H1 (cell line): ENCODE data around the gene LSM7. TPM values are rescaled to one million over a fixed set of nuclear protein-coding genes. Genes with fewer than 3 reads are reported as not detected.

Source experiments
- CTCF ChIA-PET: fragments of 300-600 bp; sonication (Branson Sonifier 250); formaldehyde crosslinking; loops from one replicate; lab custom pipeline; 2021; ENCODE audit not compliant: partially characterized antibody; lab: Charles Lee
- POLR2A ChIA-PET: fragments of 300-600 bp; sonication (Branson Sonifier 250); formaldehyde crosslinking; loops from one replicate; lab custom pipeline; 2021; ENCODE audit warnings: inconsistent platforms; ENCODE audit not compliant: partially characterized antibody; lab: Charles Lee
- DNase-seq, 2 experiments: peaks; one replicate each; pipeline versions ENCODE4 v3.0.0 to v3.0.0-alpha.2; 2010 to 2022; ENCODE audit warnings: low spot score in 2 of 2, low read depth in 1 of 2, mixed read lengths in 1 of 2
- FAIRE-seq: peaks from 2 replicates; lab custom pipeline; 2011; peaks lifted over from hg19 to GRCh38; lab: Jason Lieb, UNC
- H2AFZ ChIP-seq: 2 replicates; pipeline ENCODE4 v1.8.1; 2012; ENCODE audit warnings: low read length, inconsistent platforms
- H2AK5ac ChIP-seq: 2 replicates; pipeline ENCODE4 v1.6.1; 2013; ENCODE audit warnings: low read depth, low read length
- H2BK120ac ChIP-seq: replicated peaks from 2 replicates; pipeline ENCODE3; 2013; ENCODE audit warnings: low read depth, low read length, inconsistent platforms
- H2BK12ac ChIP-seq: 2 replicates; pipeline ENCODE4 v1.6.1; 2013; ENCODE audit warnings: low read depth, low read length
- H2BK15ac ChIP-seq: 2 replicates; pipeline ENCODE4 v1.6.1; 2013; ENCODE audit warnings: low read length
- H2BK20ac ChIP-seq: 2 replicates; pipeline ENCODE4 v1.6.1; 2013; ENCODE audit warnings: low read length
- H2BK5ac ChIP-seq: 2 replicates; pipeline ENCODE4 v1.6.1; 2013; ENCODE audit warnings: low read depth, low read length
- H3K14ac ChIP-seq: 2 replicates; pipeline ENCODE4 v1.6.1; 2013; ENCODE audit warnings: inconsistent platforms; ENCODE audit not compliant: insufficient read length
- H3K18ac ChIP-seq: 2 replicates; pipeline ENCODE4 v1.6.1; 2013; ENCODE audit warnings: low read length; ENCODE audit errors: extremely low read depth
- H3K23ac ChIP-seq: 2 replicates; pipeline ENCODE4 v1.6.1; 2013; ENCODE audit warnings: inconsistent platforms; ENCODE audit not compliant: insufficient read length
- H3K23me2 ChIP-seq: 2 replicates; pipeline ENCODE4 v1.6.1; 2013; ENCODE audit warnings: low read depth, low read length
- H3K27ac ChIP-seq: 2 replicates; pipeline ENCODE4 v1.6.1; 2011; ENCODE audit warnings: low read depth, low read length, inconsistent platforms
- H3K27me3 ChIP-seq, 4 experiments: replicated peaks in 1 of 4; 1 replicate in 1 of 4; 2 replicates in 3 of 4; pipeline versions ENCODE4 v1.6.1 to v1.8.1; 2011 to 2013; ENCODE audit warnings: low read length in 3 of 4, mild to moderate bottlenecking in 3 of 4, inconsistent platforms in 2 of 4, mixed read lengths in 2 of 4, moderate library complexity in 1 of 4; ENCODE audit not compliant: control insufficient read depth in 3 of 4, insufficient read depth in 3 of 4; ENCODE audit errors: extremely low read depth in 1 of 4
- H3K36me3 ChIP-seq, 4 experiments: 2 replicates each; pipeline versions ENCODE4 v1.6.1 to v1.8.1; 2011 to 2013; ENCODE audit warnings: mild to moderate bottlenecking in 4 of 4, low read length in 3 of 4, moderate library complexity in 2 of 4, control low read depth in 1 of 4, inconsistent platforms in 1 of 4; ENCODE audit not compliant: insufficient read depth in 4 of 4, control insufficient read depth in 2 of 4
- H3K4ac ChIP-seq: replicated peaks from 2 replicates; pipeline ENCODE3; 2013; ENCODE audit warnings: low read length, low read depth, mixed read lengths, inconsistent platforms; ENCODE audit not compliant: insufficient read length
- H3K4me1 ChIP-seq, 4 experiments: replicated peaks in 1 of 4; 1 replicate in 1 of 4; 2 replicates in 3 of 4; pipeline versions ENCODE4 v1.6.1 to v1.8.1; 2011 to 2013; ENCODE audit warnings: low read length in 3 of 4, inconsistent platforms in 2 of 4, mixed read lengths in 1 of 4; ENCODE audit not compliant: insufficient read depth in 4 of 4, control insufficient read depth in 3 of 4
- H3K4me2 ChIP-seq, 2 experiments: 2 replicates each; pipeline versions ENCODE4 v1.6.1 to v1.8.1; 2011 to 2013; ENCODE audit warnings: low read depth in 2 of 2, low read length in 2 of 2, control low read depth in 1 of 2, inconsistent platforms in 1 of 2, mild to moderate bottlenecking in 1 of 2; ENCODE audit not compliant: insufficient read depth in 1 of 2
- H3K4me3 ChIP-seq, 4 experiments: fragments of 200-600, 300-600 bp in 1 of 4; sonication (generic), shearing (Covaris generic), sonication (Bioruptor Twin) in 1 of 4; 2 replicates each; pipeline versions ENCODE4 v1.5.1 to v1.8.1; 2011 to 2016; ENCODE audit warnings: low read length in 4 of 4, low read depth in 3 of 4, control low read depth in 2 of 4, inconsistent platforms in 2 of 4, mild to moderate bottlenecking in 2 of 4, mixed read lengths in 1 of 4, moderate library complexity in 1 of 4; ENCODE audit not compliant: insufficient read depth in 2 of 4; ENCODE audit errors: extremely low read depth in 1 of 4
- H3K56ac ChIP-seq: replicated peaks from 2 replicates; pipeline ENCODE3; 2013; ENCODE audit warnings: low read depth, mild to moderate bottlenecking, mixed read lengths, low read length, inconsistent platforms; ENCODE audit not compliant: insufficient read length
- H3K79me1 ChIP-seq: 2 replicates; pipeline ENCODE4 v1.6.1; 2013; ENCODE audit warnings: low read depth, low read length, control low read depth
- H3K79me2 ChIP-seq, 2 experiments: 2 replicates each; pipeline versions ENCODE4 v1.6.1 to v1.8.1; 2012 to 2013; ENCODE audit warnings: low read length in 2 of 2, mild to moderate bottlenecking in 2 of 2, inconsistent platforms in 1 of 2; ENCODE audit not compliant: insufficient read depth in 2 of 2, control insufficient read depth in 1 of 2
- H3K9ac ChIP-seq, 4 experiments: replicated peaks in 1 of 4; 1 replicate in 1 of 4; 2 replicates in 3 of 4; pipeline versions ENCODE4 v1.6.1 to v1.8.1; 2011 to 2013; ENCODE audit warnings: low read depth in 3 of 4, low read length in 3 of 4, control low read depth in 2 of 4, mild to moderate bottlenecking in 2 of 4, moderate library complexity in 2 of 4, inconsistent platforms in 1 of 4; ENCODE audit errors: extremely low read depth in 1 of 4
- H3K9me3 ChIP-seq, 2 experiments: 2 replicates each; pipeline versions ENCODE4 v1.6.1 to v1.8.1; 2012 to 2013; ENCODE audit warnings: mild to moderate bottlenecking in 2 of 2, moderate library complexity in 2 of 2, control low read depth in 1 of 2, inconsistent platforms in 1 of 2, low read depth in 1 of 2, low read length in 1 of 2, mixed read lengths in 1 of 2; ENCODE audit not compliant: insufficient read depth in 2 of 2
- H4K20me1 ChIP-seq, 2 experiments: replicated peaks in 1 of 2; 2 replicates each; pipeline versions ENCODE3 to v1.8.1; 2011 to 2013; ENCODE audit warnings: inconsistent platforms in 2 of 2, low read length in 2 of 2, mild to moderate bottlenecking in 1 of 2; ENCODE audit not compliant: insufficient read depth in 2 of 2, control insufficient read depth in 1 of 2
- H4K5ac ChIP-seq: 2 replicates; pipeline ENCODE4 v1.6.1; 2013; ENCODE audit warnings: low read length, low read depth, mixed read lengths, inconsistent platforms; ENCODE audit not compliant: insufficient read length
- H4K8ac ChIP-seq: 2 replicates; pipeline ENCODE4 v1.8.0; 2013; ENCODE audit warnings: mild to moderate bottlenecking, moderate library complexity, low read length, inconsistent platforms; ENCODE audit not compliant: insufficient read depth; ENCODE audit errors: extremely low read depth
- H4K91ac ChIP-seq: replicated peaks from 2 replicates; pipeline ENCODE3; 2013; ENCODE audit warnings: low read length, mixed read lengths, inconsistent platforms; ENCODE audit not compliant: insufficient read length
- BACH1 ChIP-seq: IDR thresholded peaks from 2 replicates; pipeline ENCODE4 v1.6.1; 2012; ENCODE audit warnings: low read length, improper control_type of control experiment
- CBX8 ChIP-seq: fragments of 300-800, 300-1000 bp; sonication (generic); IDR thresholded peaks from 2 replicates; pipeline ENCODE4 v1.7.1; 2016; ENCODE audit warnings: low read depth, low read length, borderline replicate concordance
- CREB1 ChIP-seq: IDR thresholded peaks from 2 replicates; pipeline ENCODE4 v1.6.1; 2012; ENCODE audit warnings: inconsistent platforms
- EP300 ChIP-seq, 2 experiments: IDR thresholded peaks; 1 replicate in 1 of 2; 2 replicates in 1 of 2; pipeline ENCODE4 v1.6.1; 2011 to 2012; ENCODE audit warnings: low read depth in 2 of 2, low read length in 2 of 2, mild to moderate bottlenecking in 2 of 2, borderline replicate concordance in 1 of 2, inconsistent platforms in 1 of 2, moderate library complexity in 1 of 2
- EZH2 ChIP-seq: fragments of 200-600 bp; sonication (generic); IDR thresholded peaks from 2 replicates; pipeline ENCODE4 v1.7.1; 2012; ENCODE audit warnings: low read depth, mild to moderate bottlenecking, moderate library complexity, low read length, inconsistent platforms; ENCODE audit not compliant: severe bottlenecking
- GTF2F1 ChIP-seq: IDR thresholded peaks from 2 replicates; pipeline ENCODE4 v1.6.1; 2012; ENCODE audit warnings: low read depth, low read length, improper control_type of control experiment, borderline replicate concordance
- HDAC2 ChIP-seq, 2 experiments: fragments of 300-600 bp in 1 of 2; sonication (generic) in 1 of 2; IDR thresholded peaks; 2 replicates each; pipeline ENCODE4 v1.6.1; 2011 to 2012; ENCODE audit warnings: low read depth in 2 of 2, low read length in 2 of 2, mild to moderate bottlenecking in 2 of 2, moderate library complexity in 2 of 2, borderline replicate concordance in 1 of 2, inconsistent platforms in 1 of 2
- KDM1A ChIP-seq: fragments of 200-600, 300-600 bp; sonication (generic); IDR thresholded peaks from 2 replicates; pipeline ENCODE4 v1.7.1; 2016; ENCODE audit warnings: mild to moderate bottlenecking, low read length, borderline replicate concordance
- POU5F1 ChIP-seq: IDR thresholded peaks from 2 replicates; pipeline ENCODE4 v1.6.1; 2011; ENCODE audit warnings: low read depth, mild to moderate bottlenecking, low read length, moderate library complexity
- SIRT6 ChIP-seq: IDR thresholded peaks from one replicate; pipeline ENCODE4 v1.7.1; 2012; ENCODE audit warnings: low read length, inconsistent platforms
- SUZ12 ChIP-seq: fragments of 200-600 bp; sonication (generic); IDR thresholded peaks from 2 replicates; pipeline ENCODE4 v1.6.1; 2012; ENCODE audit warnings: mild to moderate bottlenecking, inconsistent platforms, low read length, moderate library complexity, mixed read lengths
- TBP ChIP-seq: IDR thresholded peaks from 2 replicates; pipeline ENCODE4 v1.6.1; 2011; ENCODE audit warnings: low read depth, low read length, improper control_type of control experiment
- WGBS, 2 experiments: shearing (Covaris generic) in 1 of 2; methylation state at CpG; one replicate each; pipeline versions ENCODE4 v1.1.6 to v1.1.7; 2013 to 2015; ENCODE audit warnings: low lambda C conversion rate in 2 of 2, mixed read lengths in 2 of 2, inconsistent platforms in 1 of 2, low coverage in 1 of 2, missing lambda C conversion rate in 1 of 2; ENCODE audit not compliant: insufficient replicate concordance in 2 of 2, insufficient coverage in 1 of 2, insufficient read length in 1 of 2; ENCODE audit errors: extremely low coverage in 1 of 2, missing lambda C conversion rate in 1 of 2; 5-methylcytosine and 5-hydroxymethylcytosine counted together
- polyA plus RNA-seq, 7 experiments: library from polyadenylated mRNA; depleted of rRNA in 3 of 7; stranded (reverse) in 5 of 7; unstranded in 2 of 7; fragments of >200 nt in 5 of 7; fragments of 200-250 nt in 2 of 7; gene quantifications; 1 replicate in 5 of 7; 2 replicates in 1 of 7; 4 replicates in 1 of 7; pipeline versions ENCODE4 v1.2.1 to v1.2.3, GENCODE V29; 2011 to 2013; ENCODE audit warnings: missing spikeins in 2 of 7, mixed read lengths in 2 of 7
- total RNA-seq: library from RNA; stranded (reverse); fragmentation: NEBNext Ultra II Directional; extraction: Animal tissue kit (Norgen Biotek cat#: 25700); gene quantifications from 2 replicates; pipeline ENCODE4 v1.2.1, GENCODE V29; 2021

LSM7 gene
- total and polyA plus RNA-seq, 2 of the 8 experiments (the other 6 are each of a cell fraction or from before 2014, with no cell fraction given), result 228 to 1,335 TPM

- peak overlapping the region; percentile 39 for H4K91ac ChIP-seq
- no peak overlapping the region for H3K9ac ChIP-seq
- peaks cover 0 to 17% (median 8%) of the 10 kb centered on the region in 4 experiments; a peak in 5 of 7 replicates for H3K4me1 ChIP-seq
- 86% methylated on average over 19 of the region's 26 CpGs; no CpG with 5 or more reads in 1 of the 2 experiments for WGBS, 2 experiments
- H2BK15ac ChIP-seq, result no peak overlapping the region; the same call in 1 of the 2 replicates
- peaks cover 2% of the 10 kb centered on the region; the same call in 1 of the 2 replicates for H3K23me2 ChIP-seq
- 0 out of 4 replicates have a peak overlapping the region, but pooled peaks of 1 of the 2 experiments have one; percentile 90 for H3K4me2 ChIP-seq
- H2BK5ac ChIP-seq, result no peak overlapping the region; the same call in 1 of the 2 replicates
- H3K4me3 ChIP-seq, result no peak overlapping the region
- ChIA-PET POLR2A (interaction anchor here (0.6 to 1.9 kb wide), 9 partner anchors 9 to 65 kb away, joined by 3 to 7 read pairs (median 4); partner anchors contain the start of gene PEAK3), CTCF (interaction anchor here (0.6 to 2.1 kb wide), 6 partner anchors 11 to 120 kb away, joined by 3 to 11 read pairs (median 5); no protein-coding TSS in a partner anchor)
- no peak overlapping the region for H3K27ac ChIP-seq
- no peak overlapping the region for H3K18ac ChIP-seq
- DNase-seq (no peak), FAIRE-seq (no peak)
- no peak overlapping the region for H3K56ac ChIP-seq
- no peak overlapping the region for H2BK120ac ChIP-seq
- no peak overlapping the region for H3K23ac ChIP-seq
- no peak overlapping the region for H4K5ac ChIP-seq
- no peaks in the 10 kb centered on the region for H3K79me2 ChIP-seq
- peak overlapping the region; percentile 60; the same call in 1 of the 2 replicates for H2BK12ac ChIP-seq
- H3K4ac ChIP-seq, result no peak overlapping the region
- H4K20me1 ChIP-seq, result peaks cover 0 to 4% of the 10 kb centered on the region in 2 experiments
- H4K8ac ChIP-seq, result no peak overlapping the region
- H3K9me3 ChIP-seq, result no peaks in the 10 kb centered on the region
- H3K79me1 ChIP-seq, result no peaks in the 10 kb centered on the region
- H2AK5ac ChIP-seq, result peak overlapping the region; percentile 82; the same call in 1 of the 2 replicates
- peak overlapping the region; percentile 61; the same call in 1 of the 2 replicates for H2BK20ac ChIP-seq
- no peaks in the 10 kb centered on the region for H3K36me3 ChIP-seq
- peaks cover 4 to 36% (median 25%) of the 10 kb centered on the region in 4 experiments for H3K27me3 ChIP-seq
- no peak overlapping the region for H3K14ac ChIP-seq
- no peak overlapping the region for H2AFZ ChIP-seq
- no peak for TF ChIP-seq CBX8
- TF ChIP-seq GTF2F1, result no peak
- peak in 1 of 2 experiments; percentile 69; a peak in 1 of 4 replicates for TF ChIP-seq HDAC2 (IDR thresholded peaks at IDR 0.05; ENCODE audit: borderline replicate concordance in 1 of 2, low read depth in 2 of 2, low read length in 2 of 2)
- TF ChIP-seq BACH1, result no peak
- TF ChIP-seq CREB1, result no peak
- no peak for TF ChIP-seq POU5F1
- TF ChIP-seq SIRT6, result no peak
- TF ChIP-seq TBP, result no peak
- TF ChIP-seq KDM1A, result peak; percentile 97
- no peak for TF ChIP-seq SUZ12
- no peak for TF ChIP-seq EZH2
- TF ChIP-seq EP300 (IDR thresholded peaks at IDR 0.05; ENCODE audit: borderline replicate concordance in 1 of 2, low read depth in 2 of 2, low read length in 2 of 2), result no peak
Observed at GRCh38 chr19:2303211-2303798, 25.1 kb downstream of the LSM7 start.
